Measurements from ENCODE around the gene PKP3.

GRCh38 chr11:404551-405264 lies 10.7 kb downstream of the PKP3 start:
- TF ChIP-seq, protein P1, sequence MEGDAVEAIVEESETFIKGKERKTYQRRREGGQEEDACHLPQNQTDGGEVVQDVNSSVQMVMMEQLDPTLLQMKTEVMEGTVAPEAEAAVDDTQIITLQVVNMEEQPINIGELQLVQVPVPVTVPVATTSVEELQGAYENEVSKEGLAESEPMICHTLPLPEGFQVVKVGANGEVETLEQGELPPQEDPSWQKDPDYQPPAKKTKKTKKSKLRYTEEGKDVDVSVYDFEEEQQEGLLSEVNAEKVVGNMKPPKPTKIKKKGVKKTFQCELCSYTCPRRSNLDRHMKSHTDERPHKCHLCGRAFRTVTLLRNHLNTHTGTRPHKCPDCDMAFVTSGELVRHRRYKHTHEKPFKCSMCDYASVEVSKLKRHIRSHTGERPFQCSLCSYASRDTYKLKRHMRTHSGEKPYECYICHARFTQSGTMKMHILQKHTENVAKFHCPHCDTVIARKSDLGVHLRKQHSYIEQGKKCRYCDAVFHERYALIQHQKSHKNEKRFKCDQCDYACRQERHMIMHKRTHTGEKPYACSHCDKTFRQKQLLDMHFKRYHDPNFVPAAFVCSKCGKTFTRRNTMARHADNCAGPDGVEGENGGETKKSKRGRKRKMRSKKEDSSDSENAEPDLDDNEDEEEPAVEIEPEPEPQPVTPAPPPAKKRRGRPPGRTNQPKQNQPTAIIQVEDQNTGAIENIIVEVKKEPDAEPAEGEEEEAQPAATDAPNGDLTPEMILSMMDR (IDR thresholded peaks at IDR 0.05; ENCODE audit: borderline replicate concordance, extremely low read depth, low read length, poor library complexity, severe bottlenecking) = no peak
- no peak for TF ChIP-seq EZH2 (IDR thresholded peaks at IDR 0.05; ENCODE audit: borderline replicate concordance, low read depth, low read length, severe bottlenecking)

Measured in DND-41 (cell line).